ENCODE data around the gene RTN1. TPM values are rescaled to one million over a fixed set of nuclear protein-coding genes. Genes with fewer than 3 reads are reported as not detected.

RTN1 gene
- total and polyA plus RNA-seq, 2 of the 8 experiments (the other 6 are each of a cell fraction or from before 2014, with no cell fraction given), result 2.8 to 4.9 TPM

GRCh38 chr14:59705866-59706265 is 164.7 kb downstream of the RTN1 start:
- 91% methylated on average over 4 of the region's 4 CpGs; no CpG with 5 or more reads in 1 of the 2 experiments for WGBS, 2 experiments (ENCODE audit: extremely low coverage in 1 of 2, insufficient coverage in 1 of 2, insufficient read length in 1 of 2, insufficient replicate concordance in 2 of 2, low coverage in 1 of 2, low lambda C conversion rate in 2 of 2, missing lambda C conversion rate in 1 of 2)
- Histone ChIP-seq H4K20me1 (replicated peaks in 1 of 2; ENCODE audit: control insufficient read depth in 1 of 2, insufficient read depth in 2 of 2, low read length in 2 of 2) (no peaks in the 10 kb centered on the region), H3K9me3 (ENCODE audit: insufficient read depth in 2 of 2, low read depth in 1 of 2, low read length in 1 of 2) (0 out of 4 replicates have a peak, but pooled peaks cover 0 to 4% of the 10 kb centered on the region in 2 experiments), H2BK12ac (ENCODE audit: low read depth, low read length) (no peak overlapping the region), H3K23me2 (ENCODE audit: low read depth, low read length) (no peaks in the 10 kb centered on the region), H3K23ac (ENCODE audit: insufficient read length) (no peak overlapping the region), H2AK5ac (ENCODE audit: low read depth, low read length) (no peak overlapping the region), H2AFZ (ENCODE audit: low read length) (no peak overlapping the region), H3K4me3 (ENCODE audit: extremely low read depth in 1 of 4, insufficient read depth in 2 of 4, low read depth in 3 of 4, low read length in 4 of 4) (no peak overlapping the region), H3K79me2 (ENCODE audit: control insufficient read depth in 1 of 2, insufficient read depth in 2 of 2, low read length in 2 of 2) (no peaks in the 10 kb centered on the region), H2BK20ac (ENCODE audit: low read length) (no peak overlapping the region), H3K36me3 (ENCODE audit: control insufficient read depth in 2 of 4, insufficient read depth in 4 of 4, low read length in 3 of 4) (no peaks in the 10 kb centered on the region), H3K18ac (ENCODE audit: extremely low read depth, low read length) (no peak overlapping the region), H4K8ac (ENCODE audit: extremely low read depth, insufficient read depth, low read length) (no peak overlapping the region), H3K4me2 (ENCODE audit: insufficient read depth in 1 of 2, low read depth in 2 of 2, low read length in 2 of 2) (no peak overlapping the region), H3K4ac (replicated peaks; ENCODE audit: insufficient read length, low read depth, low read length) (no peak overlapping the region), H3K9ac (replicated peaks in 1 of 4; ENCODE audit: extremely low read depth in 1 of 4, low read depth in 3 of 4, low read length in 3 of 4) (no peak overlapping the region), H3K14ac (ENCODE audit: insufficient read length) (no peak overlapping the region), H3K4me1 (replicated peaks in 1 of 4; ENCODE audit: control insufficient read depth in 3 of 4, insufficient read depth in 4 of 4, low read length in 3 of 4) (no peaks in the 10 kb centered on the region), H4K91ac (replicated peaks; ENCODE audit: insufficient read length, low read length) (no peak overlapping the region), H4K5ac (ENCODE audit: insufficient read length, low read depth, low read length) (no peak overlapping the region), H3K56ac (replicated peaks; ENCODE audit: insufficient read length, low read depth, low read length) (no peak overlapping the region), H3K79me1 (ENCODE audit: low read depth, low read length) (no peaks in the 10 kb centered on the region), H2BK5ac (ENCODE audit: low read depth, low read length) (no peak overlapping the region), H2BK120ac (replicated peaks; ENCODE audit: low read depth, low read length) (no peak overlapping the region), H3K27ac (ENCODE audit: low read depth, low read length) (no peak overlapping the region; the same call in 1 of the 2 replicates), H2BK15ac (ENCODE audit: low read length) (no peak overlapping the region), H3K27me3 (replicated peaks in 1 of 4; ENCODE audit: control insufficient read depth in 3 of 4, extremely low read depth in 1 of 4, insufficient read depth in 3 of 4, low read length in 3 of 4) (no peaks in the 10 kb centered on the region)
- ChIA-PET POLR2A (ENCODE audit: partially characterized antibody) (no interaction called here), CTCF (ENCODE audit: partially characterized antibody) (no interaction called here)
- FAIRE-seq (no peak), DNase-seq (ENCODE audit: low read depth in 1 of 2, low spot score in 2 of 2) (no peak)
- TF ChIP-seq RBBP5 (IDR thresholded peaks at IDR 0.05; ENCODE audit: borderline replicate concordance, low read depth, low read length) (no peak), ATF3 (IDR thresholded peaks at IDR 0.05; ENCODE audit: insufficient read depth, low read depth, low read length) (no peak), KDM4A (IDR thresholded peaks at IDR 0.05; ENCODE audit: low read depth, low read length, severe bottlenecking) (no peak), CHD2 (IDR thresholded peaks at IDR 0.05; ENCODE audit: low read length) (no peak), POLR2A (IDR thresholded peaks at IDR 0.05; ENCODE audit: control extremely low read depth in 1 of 2, low read depth in 2 of 2, low read length in 2 of 2) (no peak)
- TF ChIP-seq, protein P1, sequence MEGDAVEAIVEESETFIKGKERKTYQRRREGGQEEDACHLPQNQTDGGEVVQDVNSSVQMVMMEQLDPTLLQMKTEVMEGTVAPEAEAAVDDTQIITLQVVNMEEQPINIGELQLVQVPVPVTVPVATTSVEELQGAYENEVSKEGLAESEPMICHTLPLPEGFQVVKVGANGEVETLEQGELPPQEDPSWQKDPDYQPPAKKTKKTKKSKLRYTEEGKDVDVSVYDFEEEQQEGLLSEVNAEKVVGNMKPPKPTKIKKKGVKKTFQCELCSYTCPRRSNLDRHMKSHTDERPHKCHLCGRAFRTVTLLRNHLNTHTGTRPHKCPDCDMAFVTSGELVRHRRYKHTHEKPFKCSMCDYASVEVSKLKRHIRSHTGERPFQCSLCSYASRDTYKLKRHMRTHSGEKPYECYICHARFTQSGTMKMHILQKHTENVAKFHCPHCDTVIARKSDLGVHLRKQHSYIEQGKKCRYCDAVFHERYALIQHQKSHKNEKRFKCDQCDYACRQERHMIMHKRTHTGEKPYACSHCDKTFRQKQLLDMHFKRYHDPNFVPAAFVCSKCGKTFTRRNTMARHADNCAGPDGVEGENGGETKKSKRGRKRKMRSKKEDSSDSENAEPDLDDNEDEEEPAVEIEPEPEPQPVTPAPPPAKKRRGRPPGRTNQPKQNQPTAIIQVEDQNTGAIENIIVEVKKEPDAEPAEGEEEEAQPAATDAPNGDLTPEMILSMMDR (IDR thresholded peaks at IDR 0.05; ENCODE audit: control extremely low read depth in 1 of 3, insufficient read depth in 1 of 3, low read depth in 1 of 3, low read length in 3 of 3), result no peak

Measured in H1 (cell line).